ENCODE data around the gene RMRP.

The RMRP gene

GRCh38 chr9:35679766-35680330 is 22.0 kb upstream of the RMRP start:
- Histone ChIP-seq H3K4me3 (replicated peaks; ENCODE audit: insufficient read depth, low read length) (no peak overlapping the region), H3K27ac (replicated peaks) (no peak overlapping the region)
- TF ChIP-seq CTCF (IDR thresholded peaks at IDR 0.05; ENCODE audit: insufficient read depth, low read length) (no peak), POLR2AphosphoS5 (IDR thresholded peaks at IDR 0.05; ENCODE audit: low read depth) (no peak), SPI1 (IDR thresholded peaks at IDR 0.05; ENCODE audit: borderline replicate concordance, low read depth) (no peak), GABPA (IDR thresholded peaks at IDR 0.05; ENCODE audit: low read depth) (no peak), REST (IDR thresholded peaks at IDR 0.05; ENCODE audit: insufficient replicate concordance, low read depth) (no peak)

GRCh38 chr9:35679091-35679490 is 21.3 kb upstream of the RMRP start:
- no peak for DNase-seq (ENCODE audit: low read depth in 1 of 2, low spot score in 1 of 2)
- Histone ChIP-seq H3K27me3 (ENCODE audit: insufficient read depth, poor library complexity, severe bottlenecking) (peaks cover 18% of the 10 kb centered on the region), H3K27ac (replicated peaks) (no peak overlapping the region), H3K4me3 (replicated peaks; ENCODE audit: insufficient read depth, low read length) (no peak overlapping the region)
- TF ChIP-seq GABPA (IDR thresholded peaks at IDR 0.05; ENCODE audit: low read depth) (no peak), POLR2AphosphoS5 (IDR thresholded peaks at IDR 0.05; ENCODE audit: low read depth) (no peak), REST (IDR thresholded peaks at IDR 0.05; ENCODE audit: insufficient replicate concordance, low read depth) (no peak), SPI1 (IDR thresholded peaks at IDR 0.05; ENCODE audit: borderline replicate concordance, low read depth) (no peak), CTCF (IDR thresholded peaks at IDR 0.05; ENCODE audit: insufficient read depth, low read length) (no peak)

More at GRCh38 chr9:35679766-35680330, 22.0 kb upstream of the RMRP start:
- H3K27me3 ChIP-seq (ENCODE audit: insufficient read depth, poor library complexity, severe bottlenecking) = peaks cover 12% of the 10 kb centered on the region
- DNase-seq (ENCODE audit: low read depth in 1 of 2, low spot score in 1 of 2) = no peak

GRCh38 chr9:35675732-35676392 is 18.0 kb upstream of the RMRP start:
- no peak overlapping the region for H3K27ac ChIP-seq (replicated peaks)
- no peak for DNase-seq (ENCODE audit: low read depth in 1 of 2, low spot score in 1 of 2)

More at GRCh38 chr9:35675732-35676392, 18.0 kb upstream of the RMRP start:
- TF ChIP-seq GABPA (IDR thresholded peaks at IDR 0.05; ENCODE audit: low read depth) = no peak
- TF ChIP-seq CTCF (IDR thresholded peaks at IDR 0.05; ENCODE audit: insufficient read depth, low read length) = no peak
- TF ChIP-seq REST (IDR thresholded peaks at IDR 0.05; ENCODE audit: insufficient replicate concordance, low read depth) = no peak
- no peak for TF ChIP-seq SPI1 (IDR thresholded peaks at IDR 0.05; ENCODE audit: borderline replicate concordance, low read depth)
- TF ChIP-seq POLR2AphosphoS5 (IDR thresholded peaks at IDR 0.05; ENCODE audit: low read depth) = no peak
- Histone ChIP-seq H3K27me3 (ENCODE audit: insufficient read depth, poor library complexity, severe bottlenecking) (peaks cover 18% of the 10 kb centered on the region), H3K4me3 (replicated peaks; ENCODE audit: insufficient read depth, low read length) (no peak overlapping the region)

Data from HL-60 (cell line).